OCI-LY7 (cell line): ENCODE data around the gene IGIP. TPM values are rescaled to one million over a fixed set of nuclear protein-coding genes. Genes with fewer than 3 reads are reported as not detected.

ENCODE experiments used
- BruUV-seq: library from RNA; stranded (reverse); fragments of 400-500 nt; replicated peaks from 2 replicates; lab custom pipeline; 2021; lab: Mats Ljungman, UMichigan
- CTCF ChIA-PET: fragments of 300-600 bp; sonication (Branson Sonifier 250); formaldehyde crosslinking; loops from one replicate; lab custom pipeline; 2022; ENCODE audit warnings: antibody characterized with exemption; ENCODE audit not compliant: unreplicated experiment; lab: Charles Lee
- POLR2A ChIA-PET: fragments of 300-600 bp; sonication (Branson Sonifier 250); formaldehyde crosslinking; loops from one replicate; lab custom pipeline; 2022; ENCODE audit warnings: antibody characterized with exemption; lab: Charles Lee
- DNase-seq: peaks from one replicate; pipeline ENCODE4 v3.0.0-alpha.2; 2015; ENCODE audit warnings: low spot score
- H2AFZ ChIP-seq: fragments of 200-600 bp; sonication (generic), shearing (Covaris generic); 2 replicates; pipeline ENCODE4 v1.6.1; 2014; ENCODE audit warnings: mild to moderate bottlenecking, antibody characterized with exemption, low read length, moderate library complexity
- H3K27ac ChIP-seq: fragments of 200-600 bp; sonication (generic); 2 replicates; pipeline ENCODE4 v1.5.1; 2014; ENCODE audit warnings: mixed run types, low read depth, mild to moderate bottlenecking, moderate library complexity, low read length, inconsistent platforms; ENCODE audit not compliant: poor library complexity, severe bottlenecking
- H3K36me3 ChIP-seq: fragments of 200-600 bp; sonication (generic); 2 replicates; pipeline ENCODE4 v1.6.1; 2014; ENCODE audit warnings: mild to moderate bottlenecking, antibody characterized with exemption, low read length, moderate library complexity, mixed read lengths; ENCODE audit not compliant: insufficient read depth
- H3K4me1 ChIP-seq: fragments of 200-600 bp; sonication (generic); 2 replicates; pipeline ENCODE4 v1.5.1; 2014; ENCODE audit warnings: mild to moderate bottlenecking, low read length; ENCODE audit not compliant: insufficient read depth, poor library complexity, severe bottlenecking
- H3K4me2 ChIP-seq: fragments of 200-600 bp; sonication (generic); 2 replicates; pipeline ENCODE4 v1.6.1; 2014; ENCODE audit warnings: mild to moderate bottlenecking, low read length
- H3K4me3 ChIP-seq: fragments of 200-600 bp; sonication (generic); 2 replicates; pipeline ENCODE4 v1.5.1; 2014; ENCODE audit warnings: mild to moderate bottlenecking, low read depth, low read length; ENCODE audit not compliant: poor library complexity, severe bottlenecking
- H3K79me2 ChIP-seq: fragments of 200-600 bp; sonication (generic); 2 replicates; pipeline ENCODE4 v1.6.1; 2016; ENCODE audit warnings: low read depth, mild to moderate bottlenecking, low read length, moderate library complexity, mixed read lengths; ENCODE audit not compliant: insufficient read depth
- H3K9me2 ChIP-seq: fragments of 200-600 bp; sonication (generic); 2 replicates; pipeline ENCODE4 v1.6.1; 2016; ENCODE audit warnings: mild to moderate bottlenecking, low read length, mixed read lengths; ENCODE audit not compliant: insufficient read depth
- H3K9me3 ChIP-seq: fragments of 200-600 bp; sonication (generic); 2 replicates; pipeline ENCODE4 v1.6.1; 2014; ENCODE audit warnings: mild to moderate bottlenecking, mixed run types, low read length, mixed read lengths
- H4K20me1 ChIP-seq: fragments of 200-600 bp; sonication (generic); 2 replicates; pipeline ENCODE4 v1.6.1; 2014; ENCODE audit warnings: mild to moderate bottlenecking, antibody characterized with exemption, low read length, moderate library complexity, mixed read lengths; ENCODE audit not compliant: insufficient read depth
- EZH2phosphoT487 ChIP-seq: fragments of 200-600 bp; sonication (generic); IDR thresholded peaks from 2 replicates; pipeline ENCODE4 v1.6.1; 2018; ENCODE audit warnings: low read depth, borderline replicate concordance, mild to moderate bottlenecking, mixed run types, antibody characterized with exemption, low read length, moderate library complexity, mixed read lengths
- intact Hi-C: fragments of 100-400 bp; cut with micrococcal nuclease; formaldehyde crosslinking; loops from one replicate; pipeline ENCODE4 v1.10.0; 2022; ENCODE audit not compliant: unreplicated experiment
- total RNA-seq, 2 experiments: library from RNA; depleted of rRNA in 1 of 2; stranded (reverse); fragments of >200 nt in 1 of 2; shearing (Covaris generic) in 1 of 2; gene quantifications; 2 replicates each; pipeline ENCODE4 v1.2.3, GENCODE V29; 2014 to 2022
- TF ChIP-seq, protein P1 (sequence below): fragments of 200-600 bp; sonication (generic); conservative IDR thresholded peaks from 2 replicates; pipeline ENCODE4 v1.5.1; 2014; ENCODE audit warnings: mild to moderate bottlenecking, antibody characterized with exemption, low read length, moderate library complexity, mixed read lengths

Gene IGIP
- total RNA-seq, 2 experiments from 2014 or later: 3.3 to 4.9 TPM

DNA sequence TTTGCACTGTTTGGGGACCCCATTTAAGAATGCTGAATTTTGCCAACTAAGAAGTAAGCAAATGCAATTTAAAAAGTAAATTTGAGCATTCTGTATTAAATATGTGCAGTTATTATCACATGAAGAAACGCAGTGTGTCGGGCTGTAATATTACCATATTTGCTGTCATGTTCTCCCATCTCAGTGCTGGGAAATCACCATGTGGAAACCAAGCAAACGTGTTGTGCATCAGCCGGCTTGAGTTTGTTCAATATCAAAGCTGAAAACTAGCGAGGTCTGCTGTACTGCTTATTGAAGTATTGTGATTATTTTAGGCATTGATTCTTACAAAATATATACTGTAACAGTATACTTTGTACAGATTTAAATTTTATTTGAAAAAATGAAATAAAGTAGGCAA, 2.6 kb downstream of the IGIP start:
- BruUV-seq: no TSS peak
- POLR2A ChIA-PET: no interaction called here

GRCh38 chr5:140130949-140131733, 5.4 kb downstream of the IGIP start:
- Histone ChIP-seq H3K4me3 (no peak overlapping the region), H2AFZ (no peak overlapping the region), H3K4me1 (peaks cover 8% of the 10 kb centered on the region), H3K9me3 (no peaks in the 10 kb centered on the region), H3K79me2 (no peaks in the 10 kb centered on the region), H3K27ac (no peak overlapping the region), H3K4me2 (no peak overlapping the region), H3K9me2 (no peaks in the 10 kb centered on the region), H3K36me3 (no peaks in the 10 kb centered on the region), H4K20me1 (no peaks in the 10 kb centered on the region)
- POLR2A ChIA-PET: interaction anchor here (1.6 kb wide), 1 partner anchor 8 kb away, joined by 3 read pairs; no protein-coding TSS in a partner anchor
- no TSS peak for BruUV-seq
- DNase-seq: no peak
- TF ChIP-seq, protein P1, sequence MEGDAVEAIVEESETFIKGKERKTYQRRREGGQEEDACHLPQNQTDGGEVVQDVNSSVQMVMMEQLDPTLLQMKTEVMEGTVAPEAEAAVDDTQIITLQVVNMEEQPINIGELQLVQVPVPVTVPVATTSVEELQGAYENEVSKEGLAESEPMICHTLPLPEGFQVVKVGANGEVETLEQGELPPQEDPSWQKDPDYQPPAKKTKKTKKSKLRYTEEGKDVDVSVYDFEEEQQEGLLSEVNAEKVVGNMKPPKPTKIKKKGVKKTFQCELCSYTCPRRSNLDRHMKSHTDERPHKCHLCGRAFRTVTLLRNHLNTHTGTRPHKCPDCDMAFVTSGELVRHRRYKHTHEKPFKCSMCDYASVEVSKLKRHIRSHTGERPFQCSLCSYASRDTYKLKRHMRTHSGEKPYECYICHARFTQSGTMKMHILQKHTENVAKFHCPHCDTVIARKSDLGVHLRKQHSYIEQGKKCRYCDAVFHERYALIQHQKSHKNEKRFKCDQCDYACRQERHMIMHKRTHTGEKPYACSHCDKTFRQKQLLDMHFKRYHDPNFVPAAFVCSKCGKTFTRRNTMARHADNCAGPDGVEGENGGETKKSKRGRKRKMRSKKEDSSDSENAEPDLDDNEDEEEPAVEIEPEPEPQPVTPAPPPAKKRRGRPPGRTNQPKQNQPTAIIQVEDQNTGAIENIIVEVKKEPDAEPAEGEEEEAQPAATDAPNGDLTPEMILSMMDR: no peak
- no peak for TF ChIP-seq EZH2phosphoT487
- CTCF ChIA-PET: no interaction called here
- intact Hi-C loops: no loop called here

More for the DNA sequence above, 2.6 kb downstream of the IGIP start:
- CTCF ChIA-PET: no interaction called here
- H3K27ac ChIP-seq: no peak overlapping the region
- no peak for DNase-seq
- no peak overlapping the region for H3K4me3 ChIP-seq
- H3K36me3 ChIP-seq: no peaks in the 10 kb centered on the region
- H3K4me2 ChIP-seq: no peak overlapping the region
- no peaks in the 10 kb centered on the region for H3K9me2 ChIP-seq
- H3K9me3 ChIP-seq: no peaks in the 10 kb centered on the region
- intact Hi-C loops: no loop called here
- H3K79me2 ChIP-seq: no peaks in the 10 kb centered on the region
- no peak for TF ChIP-seq EZH2phosphoT487
- TF ChIP-seq, protein P1: no peak
- H3K4me1 ChIP-seq: peaks cover 8% of the 10 kb centered on the region
- no peaks in the 10 kb centered on the region for H4K20me1 ChIP-seq
- H2AFZ ChIP-seq: no peak overlapping the region

DNA sequence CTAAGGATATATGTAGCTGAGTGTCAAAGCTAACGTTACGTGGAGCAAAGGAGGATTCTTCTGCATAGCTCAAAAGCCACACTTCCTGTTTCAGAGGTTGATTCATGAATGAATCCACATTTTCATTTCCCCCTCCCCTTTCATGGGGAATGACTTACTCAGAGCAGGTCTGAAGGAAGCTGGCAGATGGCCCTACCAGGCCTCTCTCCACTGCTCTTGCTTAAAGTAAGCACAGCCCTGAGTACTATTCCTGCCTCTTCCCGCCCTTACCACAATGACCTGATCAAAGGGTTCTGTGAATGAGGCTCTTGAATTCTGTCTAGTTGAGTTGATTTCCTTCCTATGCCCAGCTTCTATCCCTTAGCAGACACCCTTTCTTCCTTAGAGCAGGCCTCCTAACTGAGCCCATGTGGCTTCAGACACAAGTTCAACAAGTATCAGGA, 6.3 kb downstream of the IGIP start:
- ChIA-PET POLR2A (interaction anchor here (1.6 kb wide), 1 partner anchor 8 kb away, joined by 3 read pairs; no protein-coding TSS in a partner anchor), CTCF (no interaction called here)
- intact Hi-C loops: no loop called here
- DNase-seq: peak; percentile 11
- H4K20me1 ChIP-seq: no peaks in the 10 kb centered on the region
- no peaks in the 10 kb centered on the region for H3K9me3 ChIP-seq
- no peak overlapping the region for H3K27ac ChIP-seq
- no peaks in the 10 kb centered on the region for H3K9me2 ChIP-seq
- no peak overlapping the region for H2AFZ ChIP-seq
- no peaks in the 10 kb centered on the region for H3K79me2 ChIP-seq
- H3K4me2 ChIP-seq: no peak overlapping the region
- no TSS peak for BruUV-seq
- no peak overlapping the region for H3K4me3 ChIP-seq
- TF ChIP-seq, protein P1: no peak
- TF ChIP-seq EZH2phosphoT487: no peak
- H3K4me1 ChIP-seq: peaks cover 8% of the 10 kb centered on the region
- no peaks in the 10 kb centered on the region for H3K36me3 ChIP-seq
